Measurements from ENCODE around the gene ALPL. TPM values are rescaled to one million over a fixed set of nuclear protein-coding genes. Genes with fewer than 3 reads are reported as not detected.
A peak's percentile ranks its signal among the peaks of the same experiment; 100 is the strongest.

Gene ALPL
- total RNA-seq, 1 donor from 2014 or later = 10.0 TPM

DNA sequence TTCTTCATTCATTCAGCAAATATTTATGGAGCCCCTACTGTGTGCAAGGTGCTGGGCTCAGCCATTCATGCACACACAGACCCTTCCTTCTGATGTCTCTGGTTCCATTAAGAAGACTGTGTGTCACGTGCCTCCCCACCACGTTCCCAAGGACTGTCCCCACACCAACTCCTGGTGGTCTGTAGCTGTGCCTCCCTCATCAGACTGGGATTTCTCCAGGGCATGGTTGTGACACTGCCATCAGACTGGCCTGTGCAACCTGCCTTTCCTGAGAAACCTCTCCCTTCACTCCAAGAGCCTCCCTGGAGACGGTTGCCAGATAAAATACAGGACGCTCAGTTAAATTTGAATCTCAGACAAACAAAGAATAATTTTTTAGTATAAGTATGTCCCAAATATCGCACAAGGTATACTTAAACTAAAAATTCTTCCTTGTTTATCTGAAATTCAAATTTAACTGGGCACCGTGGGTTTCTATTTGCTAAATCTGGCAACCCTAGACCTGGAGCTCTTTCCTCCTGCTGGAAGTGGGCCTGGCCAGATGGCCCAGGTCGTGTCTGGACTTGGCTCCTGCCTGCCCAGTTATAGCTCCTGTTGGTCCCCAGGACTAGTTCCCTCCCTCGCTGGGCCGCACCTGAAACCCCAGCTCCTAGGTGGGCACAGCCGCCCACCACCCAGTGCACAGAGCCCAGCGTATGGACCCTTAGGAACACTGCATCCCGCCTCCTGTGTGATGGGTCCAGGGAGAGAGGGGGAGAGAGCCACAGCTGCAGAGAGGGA is 83.1 kb downstream of the ALPL start:
- Mint-ChIP-seq H3K9me3 (ENCODE audit: unreplicated experiment) (peaks cover 2% of the 10 kb centered on the region), H3K27me3 (ENCODE audit: unreplicated experiment) (peaks cover 4% of the 10 kb centered on the region), H3K4me1 (ENCODE audit: low read depth, unreplicated experiment) (peaks cover 12% of the 10 kb centered on the region), H3K27ac (ENCODE audit: unreplicated experiment) (no peak overlapping the region), H3K4me3 (ENCODE audit: unreplicated experiment) (no peak overlapping the region), H3K36me3 (ENCODE audit: unreplicated experiment) (no peaks in the 10 kb centered on the region)
- TF ChIP-seq, protein P1, sequence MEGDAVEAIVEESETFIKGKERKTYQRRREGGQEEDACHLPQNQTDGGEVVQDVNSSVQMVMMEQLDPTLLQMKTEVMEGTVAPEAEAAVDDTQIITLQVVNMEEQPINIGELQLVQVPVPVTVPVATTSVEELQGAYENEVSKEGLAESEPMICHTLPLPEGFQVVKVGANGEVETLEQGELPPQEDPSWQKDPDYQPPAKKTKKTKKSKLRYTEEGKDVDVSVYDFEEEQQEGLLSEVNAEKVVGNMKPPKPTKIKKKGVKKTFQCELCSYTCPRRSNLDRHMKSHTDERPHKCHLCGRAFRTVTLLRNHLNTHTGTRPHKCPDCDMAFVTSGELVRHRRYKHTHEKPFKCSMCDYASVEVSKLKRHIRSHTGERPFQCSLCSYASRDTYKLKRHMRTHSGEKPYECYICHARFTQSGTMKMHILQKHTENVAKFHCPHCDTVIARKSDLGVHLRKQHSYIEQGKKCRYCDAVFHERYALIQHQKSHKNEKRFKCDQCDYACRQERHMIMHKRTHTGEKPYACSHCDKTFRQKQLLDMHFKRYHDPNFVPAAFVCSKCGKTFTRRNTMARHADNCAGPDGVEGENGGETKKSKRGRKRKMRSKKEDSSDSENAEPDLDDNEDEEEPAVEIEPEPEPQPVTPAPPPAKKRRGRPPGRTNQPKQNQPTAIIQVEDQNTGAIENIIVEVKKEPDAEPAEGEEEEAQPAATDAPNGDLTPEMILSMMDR (IDR thresholded peaks at IDR 0.05; ENCODE audit: partially characterized antibody, unreplicated experiment) = no peak
- no peak for DNase-seq

DNA sequence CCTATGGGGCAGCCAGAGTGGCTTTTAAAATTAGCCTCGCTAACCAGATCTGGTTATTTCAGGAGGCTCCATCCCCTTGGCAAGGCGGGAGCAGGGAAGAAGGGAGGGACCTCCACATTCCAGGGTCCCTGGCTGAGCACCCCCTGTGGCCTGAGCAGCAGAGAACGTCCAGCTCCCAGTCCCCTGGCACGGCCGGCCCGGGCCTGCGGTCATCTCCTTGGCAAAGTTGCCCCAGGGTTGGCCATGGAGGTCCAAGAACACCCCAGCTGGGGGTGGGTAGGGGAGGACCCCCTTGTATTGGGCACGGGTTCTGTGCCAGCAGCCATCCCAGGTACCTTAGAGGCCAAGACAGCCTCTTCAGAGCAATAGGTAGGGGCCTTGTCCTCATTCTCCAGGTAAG is 84.0 kb downstream of the ALPL start:
- H3K4me1 Mint-ChIP-seq (ENCODE audit: low read depth, unreplicated experiment) = peaks cover 7% of the 10 kb centered on the region
- TF ChIP-seq, protein P1 (IDR thresholded peaks at IDR 0.05; ENCODE audit: partially characterized antibody, unreplicated experiment) = no peak
- peaks cover 4% of the 10 kb centered on the region for H3K27me3 Mint-ChIP-seq (ENCODE audit: unreplicated experiment)
- no peak for DNase-seq
- H3K36me3 Mint-ChIP-seq (ENCODE audit: unreplicated experiment) = no peaks in the 10 kb centered on the region
- H3K27ac Mint-ChIP-seq (ENCODE audit: unreplicated experiment) = no peak overlapping the region
- no peak overlapping the region for H3K4me3 Mint-ChIP-seq (ENCODE audit: unreplicated experiment)
- H3K9me3 Mint-ChIP-seq (ENCODE audit: unreplicated experiment) = peaks cover 2% of the 10 kb centered on the region

DNA sequence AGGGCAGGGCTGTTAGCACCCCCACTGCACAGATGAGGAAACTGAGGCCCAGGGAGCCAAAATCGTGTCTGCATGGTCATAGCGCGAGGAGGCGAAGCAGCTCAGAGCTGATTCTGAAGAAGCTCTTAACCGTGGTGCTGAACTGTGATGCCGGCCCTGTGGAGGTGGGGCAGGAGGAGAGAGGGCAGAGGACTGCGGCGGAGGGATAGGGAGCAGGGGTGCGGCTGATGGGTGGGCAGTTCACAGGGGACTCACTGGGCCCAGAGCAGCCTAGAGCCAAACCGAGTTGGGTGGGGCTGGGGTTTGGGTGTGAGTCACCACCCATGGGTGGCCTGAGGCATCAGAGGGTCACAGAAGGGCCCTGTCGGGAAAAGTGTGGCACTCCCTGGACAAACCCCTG is 85.3 kb downstream of the ALPL start:
- no peak overlapping the region for H3K27ac Mint-ChIP-seq (ENCODE audit: unreplicated experiment)
- TF ChIP-seq, protein P1 (IDR thresholded peaks at IDR 0.05; ENCODE audit: partially characterized antibody, unreplicated experiment) = no peak
- H3K4me3 Mint-ChIP-seq (ENCODE audit: unreplicated experiment) = no peak overlapping the region
- peaks cover 4% of the 10 kb centered on the region for H3K27me3 Mint-ChIP-seq (ENCODE audit: unreplicated experiment)
- no peaks in the 10 kb centered on the region for H3K36me3 Mint-ChIP-seq (ENCODE audit: unreplicated experiment)
- H3K9me3 Mint-ChIP-seq (ENCODE audit: unreplicated experiment) = peaks cover 2% of the 10 kb centered on the region
- H3K4me1 Mint-ChIP-seq (ENCODE audit: low read depth, unreplicated experiment) = peaks cover 10% of the 10 kb centered on the region
- DNase-seq = no peak

- H3K27me3 Mint-ChIP-seq (ENCODE audit: unreplicated experiment) = peaks cover 5% of the 10 kb centered on the region
- peaks cover 10% of the 10 kb centered on the region for H3K4me1 Mint-ChIP-seq (ENCODE audit: low read depth, unreplicated experiment)
- no peaks in the 10 kb centered on the region for H3K36me3 Mint-ChIP-seq (ENCODE audit: unreplicated experiment)
- no peak overlapping the region for H3K27ac Mint-ChIP-seq (ENCODE audit: unreplicated experiment)
- peak; percentile 77 for DNase-seq
- peaks cover 2% of the 10 kb centered on the region for H3K9me3 Mint-ChIP-seq (ENCODE audit: unreplicated experiment)
- H3K4me3 Mint-ChIP-seq (ENCODE audit: unreplicated experiment) = no peak overlapping the region
- TF ChIP-seq, protein P1 (IDR thresholded peaks at IDR 0.05; ENCODE audit: partially characterized antibody, unreplicated experiment) = peak; percentile 81
Observed at GRCh38 chr1:21594935-21595897, 86.0 kb downstream of the ALPL start.
